ENCODE results near the gene C1QTNF2. TPM values are rescaled to one million over a fixed set of nuclear protein-coding genes. Genes with fewer than 3 reads are reported as not detected.

Gene C1QTNF2
- total and polyA plus RNA-seq, 4 donors, result 0.17 to 0.37 (median 0.23) TPM

GRCh38 chr5:160420331-160420610 lies 49.8 kb upstream of the C1QTNF2 start:
- H3K9ac ChIP-seq (ENCODE audit: low read depth in 1 of 2, low read length in 2 of 2), result no peak overlapping the region

DNA sequence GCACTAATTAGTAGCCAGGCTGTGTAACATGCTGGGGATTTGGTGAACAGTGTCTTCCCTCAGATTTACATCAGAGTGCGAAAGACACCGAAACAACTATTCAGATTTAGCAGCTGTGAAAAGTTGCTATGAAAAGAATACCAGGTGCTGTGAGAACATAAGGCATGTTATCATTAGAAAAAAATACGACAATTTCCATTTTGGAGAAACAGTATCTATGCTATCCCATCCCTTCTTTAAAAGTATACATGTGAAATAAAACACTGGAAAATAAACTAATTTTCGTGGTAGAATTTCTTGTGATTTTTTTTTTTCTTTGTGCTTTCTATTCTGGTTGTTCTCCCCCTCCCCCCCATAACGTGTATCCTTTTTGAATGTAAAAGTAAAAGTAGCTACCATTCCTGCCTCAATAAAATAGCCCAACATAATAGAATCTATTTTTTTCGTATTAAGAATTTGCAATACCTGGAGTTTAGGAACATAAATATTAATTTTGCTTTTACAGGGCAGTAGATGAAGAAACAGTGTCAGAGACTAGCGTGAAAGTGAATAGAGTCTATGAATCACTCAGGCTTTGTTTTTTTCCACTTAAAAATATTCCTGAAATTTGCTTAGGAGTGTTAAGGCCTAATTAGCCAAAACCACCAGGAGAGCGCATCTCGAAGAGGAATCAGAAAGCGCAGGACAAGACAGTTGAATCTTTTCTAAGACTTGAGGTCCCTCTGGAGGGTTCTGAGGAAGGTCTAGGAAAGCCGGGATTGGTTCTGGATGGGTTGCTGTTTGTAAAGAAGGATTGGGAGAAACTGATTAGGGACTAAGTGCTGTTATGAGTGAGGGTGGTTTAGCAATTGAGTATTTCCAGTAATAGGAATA lies 49.3 kb upstream of the C1QTNF2 start:
- Histone ChIP-seq H3K9me3 (ENCODE audit: control insufficient read depth in 4 of 4, low read length in 3 of 4) (no peaks in the 10 kb centered on the region), H3K27me3 (ENCODE audit: control insufficient read depth in 4 of 4, insufficient read depth in 4 of 4, low read length in 3 of 4) (no peaks in the 10 kb centered on the region), H3K4me3 (ENCODE audit: low read depth in 1 of 3, low read length in 3 of 3) (peak overlapping the region; percentile 60 to 97 (median 92)), H3K4me1 (ENCODE audit: control insufficient read depth in 4 of 4, insufficient read depth in 4 of 4, low read length in 3 of 4) (peaks cover 5 to 19% (median 12%) of the 10 kb centered on the region in 4 donors), H3K9ac (ENCODE audit: low read depth in 1 of 2, low read length in 2 of 2) (peak overlapping the region; percentile 83 to 95), H3K36me3 (ENCODE audit: control insufficient read depth in 4 of 4, insufficient read depth in 3 of 4, low read depth in 1 of 4, low read length in 3 of 4) (peaks cover 0 to 9% (median 4%) of the 10 kb centered on the region in 4 donors), H3K27ac (ENCODE audit: low read depth in 1 of 2, low read length in 2 of 2) (peak overlapping the region; percentile 91 to 92)
- no peak for TF ChIP-seq YY1 (IDR thresholded peaks at IDR 0.05)
- TF ChIP-seq, protein P1, sequence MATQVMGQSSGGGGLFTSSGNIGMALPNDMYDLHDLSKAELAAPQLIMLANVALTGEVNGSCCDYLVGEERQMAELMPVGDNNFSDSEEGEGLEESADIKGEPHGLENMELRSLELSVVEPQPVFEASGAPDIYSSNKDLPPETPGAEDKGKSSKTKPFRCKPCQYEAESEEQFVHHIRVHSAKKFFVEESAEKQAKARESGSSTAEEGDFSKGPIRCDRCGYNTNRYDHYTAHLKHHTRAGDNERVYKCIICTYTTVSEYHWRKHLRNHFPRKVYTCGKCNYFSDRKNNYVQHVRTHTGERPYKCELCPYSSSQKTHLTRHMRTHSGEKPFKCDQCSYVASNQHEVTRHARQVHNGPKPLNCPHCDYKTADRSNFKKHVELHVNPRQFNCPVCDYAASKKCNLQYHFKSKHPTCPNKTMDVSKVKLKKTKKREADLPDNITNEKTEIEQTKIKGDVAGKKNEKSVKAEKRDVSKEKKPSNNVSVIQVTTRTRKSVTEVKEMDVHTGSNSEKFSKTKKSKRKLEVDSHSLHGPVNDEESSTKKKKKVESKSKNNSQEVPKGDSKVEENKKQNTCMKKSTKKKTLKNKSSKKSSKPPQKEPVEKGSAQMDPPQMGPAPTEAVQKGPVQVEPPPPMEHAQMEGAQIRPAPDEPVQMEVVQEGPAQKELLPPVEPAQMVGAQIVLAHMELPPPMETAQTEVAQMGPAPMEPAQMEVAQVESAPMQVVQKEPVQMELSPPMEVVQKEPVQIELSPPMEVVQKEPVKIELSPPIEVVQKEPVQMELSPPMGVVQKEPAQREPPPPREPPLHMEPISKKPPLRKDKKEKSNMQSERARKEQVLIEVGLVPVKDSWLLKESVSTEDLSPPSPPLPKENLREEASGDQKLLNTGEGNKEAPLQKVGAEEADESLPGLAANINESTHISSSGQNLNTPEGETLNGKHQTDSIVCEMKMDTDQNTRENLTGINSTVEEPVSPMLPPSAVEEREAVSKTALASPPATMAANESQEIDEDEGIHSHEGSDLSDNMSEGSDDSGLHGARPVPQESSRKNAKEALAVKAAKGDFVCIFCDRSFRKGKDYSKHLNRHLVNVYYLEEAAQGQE (IDR thresholded peaks at IDR 0.05), result no peak
- TF ChIP-seq FOXA2 (IDR thresholded peaks at IDR 0.05), result peak; percentile 1
- no peak for TF ChIP-seq NR2F2 (IDR thresholded peaks at IDR 0.05)
- no peak for DNase-seq (ENCODE audit: low spot score)
- 42% methylated on average over 11 of the region's 11 CpGs for WGBS

More at GRCh38 chr5:160420331-160420610, 49.8 kb upstream of the C1QTNF2 start:
- TF ChIP-seq YY1 (IDR thresholded peaks at IDR 0.05), result no peak
- no peak for TF ChIP-seq NR2F2 (IDR thresholded peaks at IDR 0.05)
- no peak for TF ChIP-seq FOXA1 (IDR thresholded peaks at IDR 0.05)
- no peak for TF ChIP-seq JUND (IDR thresholded peaks at IDR 0.05)
- TF ChIP-seq HNF4A (conservative IDR thresholded peaks at IDR 0.05), result no peak
- H3K4me1 ChIP-seq (ENCODE audit: control insufficient read depth in 4 of 4, insufficient read depth in 4 of 4, low read length in 3 of 4), result peaks cover 5 to 19% (median 12%) of the 10 kb centered on the region in 4 donors
- H3K4me3 ChIP-seq (ENCODE audit: low read depth in 1 of 3, low read length in 3 of 3), result no peak overlapping the region
- H3K27me3 ChIP-seq (ENCODE audit: control insufficient read depth in 4 of 4, insufficient read depth in 4 of 4, low read length in 3 of 4), result no peaks in the 10 kb centered on the region
- no peak overlapping the region for H3K27ac ChIP-seq (ENCODE audit: low read depth in 1 of 2, low read length in 2 of 2)
- H3K36me3 ChIP-seq (ENCODE audit: control insufficient read depth in 4 of 4, insufficient read depth in 3 of 4, low read depth in 1 of 4, low read length in 3 of 4), result peaks cover 0 to 4% (median 1%) of the 10 kb centered on the region in 4 donors
- DNase-seq (ENCODE audit: low spot score), result no peak
- H3K9me3 ChIP-seq (ENCODE audit: control insufficient read depth in 4 of 4, low read length in 3 of 4), result no peaks in the 10 kb centered on the region

GRCh38 chr5:160418561-160419457 lies 48.4 kb upstream of the C1QTNF2 start, which contains the start of gene SLU7:
SLU7 (minus strand) TSS chr5:160419081; CDS start chr5:160415294, 3,787 bp downstream.
- Histone ChIP-seq H3K27ac (ENCODE audit: low read depth in 1 of 2, low read length in 2 of 2) (peak within 1 kb of the TSS; percentile 91 to 92), H3K4me3 (ENCODE audit: low read depth in 1 of 3, low read length in 3 of 3) (peak within 1 kb of the TSS; percentile 60 to 97 (median 92)), H3K27me3 (ENCODE audit: control insufficient read depth in 4 of 4, insufficient read depth in 4 of 4, low read length in 3 of 4) (no peaks in the 10 kb centered on the region), H3K9ac (ENCODE audit: low read depth in 1 of 2, low read length in 2 of 2) (peak within 1 kb of the TSS; percentile 83 to 95), H3K36me3 (ENCODE audit: control insufficient read depth in 4 of 4, insufficient read depth in 3 of 4, low read depth in 1 of 4, low read length in 3 of 4) (peaks cover 0 to 15% (median 11%) of the 10 kb centered on the region in 4 donors), H3K9me3 (ENCODE audit: control insufficient read depth in 4 of 4, low read length in 3 of 4) (no peaks in the 10 kb centered on the region), H3K4me1 (ENCODE audit: control insufficient read depth in 4 of 4, insufficient read depth in 4 of 4, low read length in 3 of 4) (peaks cover 5 to 19% (median 12%) of the 10 kb centered on the region in 4 donors)
- peak; percentile 90 for DNase-seq (ENCODE audit: low spot score)
- WGBS, result under 1% methylated on average over 48 of the region's 48 CpGs
- TF ChIP-seq JUND (IDR thresholded peaks at IDR 0.05) (no peak), HNF4G (IDR thresholded peaks at IDR 0.05) (no peak), GABPA (IDR thresholded peaks at IDR 0.05 in 1 of 2, conservative IDR thresholded peaks at IDR 0.05 in 1 of 2) (peak; percentile 89 to 97), RXRA (IDR thresholded peaks at IDR 0.05) (peak in 1 of 2 donors; percentile 10), NR2F2 (IDR thresholded peaks at IDR 0.05) (no peak), RAD21 (IDR thresholded peaks at IDR 0.05) (no peak), EGR1 (IDR thresholded peaks at IDR 0.05; ENCODE audit: low read depth in 2 of 2) (peak; percentile 88 to 89), SP1 (IDR thresholded peaks at IDR 0.05) (peak; percentile 46), HNF4A (conservative IDR thresholded peaks at IDR 0.05) (peak; percentile 24)
- TF ChIP-seq, protein P2, sequence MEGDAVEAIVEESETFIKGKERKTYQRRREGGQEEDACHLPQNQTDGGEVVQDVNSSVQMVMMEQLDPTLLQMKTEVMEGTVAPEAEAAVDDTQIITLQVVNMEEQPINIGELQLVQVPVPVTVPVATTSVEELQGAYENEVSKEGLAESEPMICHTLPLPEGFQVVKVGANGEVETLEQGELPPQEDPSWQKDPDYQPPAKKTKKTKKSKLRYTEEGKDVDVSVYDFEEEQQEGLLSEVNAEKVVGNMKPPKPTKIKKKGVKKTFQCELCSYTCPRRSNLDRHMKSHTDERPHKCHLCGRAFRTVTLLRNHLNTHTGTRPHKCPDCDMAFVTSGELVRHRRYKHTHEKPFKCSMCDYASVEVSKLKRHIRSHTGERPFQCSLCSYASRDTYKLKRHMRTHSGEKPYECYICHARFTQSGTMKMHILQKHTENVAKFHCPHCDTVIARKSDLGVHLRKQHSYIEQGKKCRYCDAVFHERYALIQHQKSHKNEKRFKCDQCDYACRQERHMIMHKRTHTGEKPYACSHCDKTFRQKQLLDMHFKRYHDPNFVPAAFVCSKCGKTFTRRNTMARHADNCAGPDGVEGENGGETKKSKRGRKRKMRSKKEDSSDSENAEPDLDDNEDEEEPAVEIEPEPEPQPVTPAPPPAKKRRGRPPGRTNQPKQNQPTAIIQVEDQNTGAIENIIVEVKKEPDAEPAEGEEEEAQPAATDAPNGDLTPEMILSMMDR (IDR thresholded peaks at IDR 0.05; ENCODE audit: low read depth, low read length, missing input control), result no peak
- TF ChIP-seq, protein P1 (IDR thresholded peaks at IDR 0.05), result no peak
